ENCODE results near the gene IFI6. TPM values are rescaled to one million over a fixed set of nuclear protein-coding genes. Genes with fewer than 3 reads are reported as not detected.

IFI6 gene
- total and polyA plus RNA-seq, 7 donors, result 9.0 to 245 (median 51.5) TPM

- peak; percentile 69 for DNase-seq
- no peaks in the 10 kb centered on the region for H3K36me3 ChIP-seq
- TF ChIP-seq EP300 (IDR thresholded peaks at IDR 0.05) (no peak), POLR2A (IDR thresholded peaks at IDR 0.05) (no peak), CTCF (IDR thresholded peaks at IDR 0.05) (no peak), POLR2AphosphoS5 (IDR thresholded peaks at IDR 0.05) (peak in 1 of 4 donors; percentile 17)
- intact Hi-C loops (cut with DNase I), result no loop called here
- peak overlapping the region in 2 of 4 donors; percentile 64 to 69 for H3K4me3 ChIP-seq
- H3K27ac ChIP-seq, result peak overlapping the region; percentile 91
- H3K4me1 ChIP-seq, result peaks cover 0 to 31% (median 14%) of the 10 kb centered on the region in 4 donors
- WGBS, 2 donors, result 44 to 59% methylated on average over 7 of the region's 7 CpGs
- H3K9me3 ChIP-seq, result no peaks in the 10 kb centered on the region
- no peaks in the 10 kb centered on the region for H3K27me3 ChIP-seq
Observed at GRCh38 chr1:27658951-27659496, 13.0 kb downstream of the IFI6 start.

GRCh38 chr1:27656157-27656893 lies 15.7 kb downstream of the IFI6 start:
- intact Hi-C loops (cut with DNase I), result no loop called here
- WGBS, 2 donors, result 85 to 87% methylated on average over 7 of the region's 7 CpGs
- no peaks in the 10 kb centered on the region for H3K36me3 ChIP-seq
- no peaks in the 10 kb centered on the region for H3K9me3 ChIP-seq
- TF ChIP-seq CTCF (IDR thresholded peaks at IDR 0.05) (no peak), POLR2A (IDR thresholded peaks at IDR 0.05) (no peak), POLR2AphosphoS5 (IDR thresholded peaks at IDR 0.05) (peak in 1 of 4 donors; percentile 31), EP300 (IDR thresholded peaks at IDR 0.05) (no peak)
- no peaks in the 10 kb centered on the region for H3K27me3 ChIP-seq
- H3K27ac ChIP-seq, result peak overlapping the region; percentile 3 to 63 (median 50)
- no peak overlapping the region for H3K4me3 ChIP-seq
- peak; percentile 89 for DNase-seq
- H3K4me1 ChIP-seq, result peaks cover 0 to 31% (median 11%) of the 10 kb centered on the region in 4 donors

- Histone ChIP-seq H3K27ac (peak overlapping the region in 3 of 4 donors; percentile 37 to 63 (median 62)), H3K4me1 (peaks cover 0 to 36% (median 19%) of the 10 kb centered on the region in 4 donors), H3K27me3 (no peaks in the 10 kb centered on the region), H3K9me3 (no peaks in the 10 kb centered on the region), H3K36me3 (no peaks in the 10 kb centered on the region), H3K4me3 (no peak overlapping the region)
- DNase-seq, result no peak
- intact Hi-C loops (cut with DNase I), result no loop called here
- 74 to 84% methylated on average over 11 of the region's 11 CpGs for WGBS, 2 donors
- TF ChIP-seq CTCF (IDR thresholded peaks at IDR 0.05), result no peak
- TF ChIP-seq EP300 (IDR thresholded peaks at IDR 0.05), result no peak
- no peak for TF ChIP-seq POLR2A (IDR thresholded peaks at IDR 0.05)
- TF ChIP-seq POLR2AphosphoS5 (IDR thresholded peaks at IDR 0.05), result no peak
Observed at GRCh38 chr1:27655151-27655937, 16.6 kb downstream of the IFI6 start.

- intact Hi-C loops (cut with DNase I), result no loop called here
- no peak for DNase-seq
- TF ChIP-seq POLR2A (IDR thresholded peaks at IDR 0.05) (no peak), EP300 (IDR thresholded peaks at IDR 0.05) (no peak)
- H3K36me3 ChIP-seq, result no peaks in the 10 kb centered on the region
- H3K27me3 ChIP-seq, result no peaks in the 10 kb centered on the region
- 91 to 94% methylated on average over 5 of the region's 5 CpGs for WGBS, 2 donors
- no peak overlapping the region for H3K27ac ChIP-seq
- no peaks in the 10 kb centered on the region for H3K9me3 ChIP-seq
- H3K4me3 ChIP-seq, result no peak overlapping the region
- H3K4me1 ChIP-seq, result peaks cover 0 to 39% (median 28%) of the 10 kb centered on the region in 4 donors
Observed at GRCh38 chr1:27652111-27652864, 19.7 kb downstream of the IFI6 start.

Measured in sigmoid colon (tissue), 7 donors.